ENCODE results near the gene RPEL1.
"Not testable (repeated sequence)": the region's sequence is repeated elsewhere in the genome, so short reads cannot be mapped to it uniquely, and the experiment has no call there.

The RPEL1 gene

DNA sequence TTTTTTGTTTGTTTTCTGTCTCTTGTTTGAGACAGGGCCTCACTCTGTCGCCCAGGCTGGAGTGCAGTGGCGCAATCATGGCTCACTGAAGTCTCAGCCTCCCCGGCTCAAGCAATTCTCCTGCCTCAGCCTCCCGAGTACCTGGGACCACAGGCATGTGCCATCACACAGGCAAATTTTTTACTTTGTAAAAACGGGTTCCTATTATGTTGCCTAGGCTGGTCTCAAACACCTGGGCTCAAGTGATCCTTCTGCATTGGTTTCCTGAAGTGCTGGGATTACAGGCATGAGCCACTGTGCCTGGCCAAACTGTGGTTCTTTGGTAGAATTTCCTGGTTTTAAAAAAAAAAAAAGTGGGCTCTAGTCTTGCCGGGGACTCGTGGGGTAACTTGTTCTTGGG, at the start of gene RPEL1:
Gene RPEL1, plus strand, starts transcription at position 301 of the 400 bp plus-strand sequence. CDS start 110 bp downstream, outside the sequence.
- DNase-seq (ENCODE audit: low read depth in 2 of 2) = not testable (repeated sequence)

DNA sequence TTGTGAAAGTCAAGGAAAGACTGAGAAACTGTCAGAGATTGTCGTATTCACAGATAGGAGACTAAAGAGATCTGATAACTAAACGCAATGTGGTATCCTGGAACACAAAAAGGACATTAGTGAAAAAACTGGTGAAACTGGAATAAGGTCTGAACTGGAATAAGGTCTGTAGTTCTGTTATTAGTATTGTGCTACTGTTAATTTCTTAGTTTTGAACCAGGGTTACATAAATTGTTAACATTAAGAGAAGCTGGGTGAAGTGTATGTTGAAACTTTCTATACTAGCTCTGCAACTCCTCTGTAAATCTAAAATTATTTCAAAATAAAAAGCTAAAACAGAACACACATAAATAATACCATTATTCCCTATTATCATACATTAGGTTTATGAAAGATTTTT, 49.2 kb upstream of the RPEL1 start:
- DNase-seq (ENCODE audit: low read depth in 2 of 2) = no peak

DNA sequence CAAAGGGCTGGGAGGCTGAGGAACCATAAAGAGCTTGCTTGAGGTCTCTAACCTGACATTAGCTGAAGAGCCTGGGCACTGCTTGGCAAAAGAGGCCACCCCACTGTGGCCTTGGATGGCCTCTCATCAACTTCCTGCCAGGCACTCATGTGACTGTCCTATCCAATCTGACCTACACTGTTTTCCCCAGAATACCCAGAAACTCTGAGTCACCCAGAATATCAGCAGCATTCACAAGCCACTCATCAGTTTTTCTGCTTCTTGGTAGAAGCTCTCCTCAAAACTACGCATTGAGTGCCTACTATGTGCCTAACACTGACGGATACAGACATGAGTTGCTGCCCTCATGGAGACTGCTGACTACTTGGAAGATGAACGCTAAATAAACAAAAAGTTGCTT, 48.5 kb upstream of the RPEL1 start:
- no peak for DNase-seq (ENCODE audit: low read depth in 2 of 2)

DNA sequence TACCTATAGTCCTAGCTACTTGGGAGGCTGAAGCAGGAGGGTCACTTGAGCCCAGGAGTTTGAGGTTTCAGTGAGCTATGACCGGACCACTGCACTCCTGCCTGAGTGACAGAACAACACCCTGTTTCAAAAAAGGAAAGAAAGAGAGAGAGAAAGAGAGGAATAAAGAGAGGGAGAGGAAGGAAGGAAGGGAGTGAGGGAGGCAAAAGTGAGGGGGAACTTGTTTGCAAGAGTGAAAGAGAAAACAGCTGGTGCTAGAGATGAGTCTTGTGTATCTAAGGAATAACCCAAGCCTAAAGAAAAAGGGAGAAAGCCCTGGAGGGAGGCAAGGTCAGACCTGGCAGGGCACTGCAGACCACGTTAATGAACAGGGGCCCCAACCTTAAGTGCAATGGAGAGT, 47.8 kb upstream of the RPEL1 start:
- no peak for DNase-seq (ENCODE audit: low read depth in 2 of 2)

- DNase-seq (ENCODE audit: low read depth in 2 of 2) = no peak
Observed at GRCh38 chr10:103198648-103199047, 47.0 kb upstream of the RPEL1 start.

DNA sequence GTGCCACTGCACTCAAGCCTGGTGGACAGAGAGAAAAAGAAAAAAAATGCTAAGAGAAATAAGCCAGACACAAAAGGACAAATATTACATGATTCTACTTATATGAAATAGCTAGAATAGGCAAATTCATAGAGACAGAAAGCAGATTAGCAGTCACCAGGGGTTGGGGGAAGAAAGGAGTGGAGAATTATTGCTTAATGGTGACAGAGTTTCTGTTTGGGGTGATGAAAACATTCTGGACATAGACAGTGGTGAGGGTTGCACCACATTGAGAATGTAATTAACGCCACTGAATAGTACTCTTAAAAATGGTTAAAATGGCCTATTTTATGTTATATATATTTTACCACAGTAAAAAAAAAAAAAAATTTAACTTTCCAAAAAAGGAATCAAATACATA, 46.2 kb upstream of the RPEL1 start:
- DNase-seq (ENCODE audit: low read depth in 2 of 2) = no peak

GRCh38 chr10:103202319-103202718, 43.4 kb upstream of the RPEL1 start:
- no peak for DNase-seq (ENCODE audit: low read depth in 2 of 2)

DNA sequence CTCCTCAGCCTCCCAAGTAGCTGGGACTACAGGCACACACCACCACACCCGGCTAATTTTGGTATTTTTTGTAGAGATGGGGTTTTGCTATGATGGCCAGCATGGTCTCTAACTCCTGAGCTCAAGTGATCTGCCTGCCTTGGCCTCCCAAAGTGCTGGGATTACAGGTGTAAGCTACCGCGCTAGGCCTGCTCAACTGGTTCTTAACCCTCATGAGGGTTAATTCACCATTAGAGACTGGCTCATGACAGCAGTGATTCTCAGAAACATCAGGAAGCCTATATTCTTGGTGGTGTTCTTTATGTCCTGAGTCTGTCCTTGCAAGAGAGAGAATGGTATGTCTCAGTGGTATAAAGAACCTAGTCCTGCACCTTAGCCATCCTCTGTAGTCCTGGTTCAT, 42.2 kb upstream of the RPEL1 start:
- no peak for DNase-seq (ENCODE audit: low read depth in 2 of 2)

DNA sequence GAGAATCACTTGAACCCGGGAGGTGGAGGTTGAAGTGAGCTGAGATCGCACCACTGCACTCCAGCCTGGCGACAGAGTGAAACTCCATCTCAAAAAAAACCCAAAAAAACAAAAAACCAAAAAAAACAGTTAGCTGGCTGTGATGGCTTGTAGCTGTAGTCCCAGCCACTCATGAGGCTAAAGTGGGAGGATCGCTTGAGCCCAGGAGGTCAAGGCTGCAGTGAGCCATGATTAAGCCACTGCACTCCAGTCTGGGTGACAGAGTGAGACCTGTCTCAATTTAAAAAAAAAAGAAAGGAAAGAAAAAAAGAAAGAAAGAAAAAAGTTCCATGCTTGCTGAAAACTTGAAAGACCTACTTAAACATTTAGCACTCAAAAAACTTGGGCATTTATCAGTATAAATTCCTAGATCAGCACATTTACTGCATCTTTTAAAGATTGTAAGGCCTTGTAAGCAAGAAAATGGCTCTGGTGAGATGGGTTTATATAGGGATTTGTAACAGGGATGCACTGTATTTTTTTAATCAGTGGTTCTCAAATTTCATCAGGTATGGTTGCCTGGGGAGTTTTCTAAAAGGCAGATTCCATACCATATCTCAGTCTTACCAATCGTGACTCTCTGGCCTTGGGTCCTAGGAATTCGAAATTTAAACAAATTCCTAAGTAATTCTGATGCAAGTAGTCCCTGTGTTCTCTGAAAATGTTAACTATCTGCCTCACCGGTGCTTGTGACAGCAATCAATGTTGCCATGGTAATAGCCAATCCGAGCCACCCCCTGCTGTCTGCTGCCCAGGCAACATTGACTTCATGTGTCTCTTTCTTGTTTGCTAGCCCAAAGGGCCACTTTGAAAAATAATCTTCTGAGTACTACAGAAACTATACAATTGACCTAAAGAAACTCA, 41.1 kb upstream of the RPEL1 start:
- DNase-seq (ENCODE audit: low read depth in 2 of 2) = no peak

- not testable (repeated sequence) for DNase-seq (ENCODE audit: low read depth in 2 of 2)
Observed at GRCh38 chr10:103205401-103205800, 40.3 kb upstream of the RPEL1 start.

- not testable (repeated sequence) for DNase-seq (ENCODE audit: low read depth in 2 of 2)
Observed at GRCh38 chr10:103206715-103207114, 39.0 kb upstream of the RPEL1 start.

- no peak for DNase-seq (ENCODE audit: low read depth in 2 of 2)
Observed at GRCh38 chr10:103207141-103207540, 38.5 kb upstream of the RPEL1 start.

GRCh38 chr10:103207643-103208042, 38.0 kb upstream of the RPEL1 start:
- DNase-seq (ENCODE audit: low read depth in 2 of 2) = not testable (repeated sequence)

DNA sequence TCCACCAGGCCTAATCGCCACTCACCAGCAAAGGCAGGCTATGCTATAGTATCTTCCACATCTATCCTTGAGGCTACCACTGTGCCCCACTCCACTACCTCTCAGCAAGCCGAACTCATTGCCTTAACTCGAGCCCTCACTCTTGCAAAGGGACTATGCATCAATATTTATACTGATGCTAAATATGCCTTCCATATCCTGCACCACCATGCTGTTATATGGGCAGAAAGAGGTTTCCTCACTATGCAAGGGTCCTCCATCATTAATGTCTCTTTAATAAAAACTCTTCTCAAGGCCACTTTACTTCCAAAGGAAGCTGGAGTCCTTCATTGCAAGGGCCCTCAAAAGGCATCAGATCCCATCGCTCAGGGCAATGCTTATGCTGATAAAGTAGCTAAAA, 35.4 kb upstream of the RPEL1 start:
- DNase-seq (ENCODE audit: low read depth in 2 of 2) = not testable (repeated sequence)

DNA sequence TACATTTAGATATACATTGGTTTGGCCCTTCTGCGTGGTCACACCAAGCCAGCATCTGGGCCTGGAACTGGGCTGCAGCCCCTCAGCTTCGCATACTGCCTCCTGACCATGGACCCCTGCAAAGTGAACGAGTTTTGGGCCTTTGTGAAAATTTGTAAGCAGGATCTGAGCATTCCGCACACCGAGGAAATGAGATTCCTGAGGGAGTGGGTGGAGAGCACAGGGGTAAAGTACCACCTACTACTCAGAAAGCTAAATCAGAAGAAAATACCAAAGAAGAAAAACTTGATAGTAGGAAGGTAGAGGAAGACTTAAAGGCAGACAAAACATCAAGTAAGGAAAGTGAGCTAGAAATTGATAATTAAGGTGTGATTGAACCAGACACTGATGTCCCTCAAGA, 30.1 kb upstream of the RPEL1 start:
- no peak for DNase-seq (ENCODE audit: low read depth in 2 of 2)

- DNase-seq (ENCODE audit: low read depth in 2 of 2) = not testable (repeated sequence)
Observed at GRCh38 chr10:103216362-103216761, 29.3 kb upstream of the RPEL1 start.

- no peak for DNase-seq (ENCODE audit: low read depth in 2 of 2)
Observed at GRCh38 chr10:103224133-103224532, 21.6 kb upstream of the RPEL1 start.

DNA sequence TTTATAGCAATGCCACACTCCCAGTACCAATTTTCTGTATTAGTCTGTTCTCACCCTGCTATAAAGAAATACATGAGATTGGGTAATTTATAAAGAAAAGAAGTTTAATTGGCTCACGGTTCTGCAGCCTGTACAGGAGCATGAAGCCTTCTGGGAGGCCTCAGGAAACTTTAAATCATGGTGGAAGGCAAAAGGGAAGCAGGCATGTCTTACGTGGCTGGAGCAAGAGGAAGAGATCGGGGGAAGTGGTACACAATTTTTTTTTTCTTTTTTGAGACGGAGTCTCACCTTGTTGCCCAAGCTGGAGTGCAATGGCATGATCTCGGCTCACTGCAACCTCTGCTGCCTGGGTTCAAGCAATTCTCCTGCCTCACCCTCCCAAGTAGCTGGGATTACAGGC, 21.0 kb upstream of the RPEL1 start:
- DNase-seq (ENCODE audit: low read depth in 2 of 2) = not testable (repeated sequence)

DNA sequence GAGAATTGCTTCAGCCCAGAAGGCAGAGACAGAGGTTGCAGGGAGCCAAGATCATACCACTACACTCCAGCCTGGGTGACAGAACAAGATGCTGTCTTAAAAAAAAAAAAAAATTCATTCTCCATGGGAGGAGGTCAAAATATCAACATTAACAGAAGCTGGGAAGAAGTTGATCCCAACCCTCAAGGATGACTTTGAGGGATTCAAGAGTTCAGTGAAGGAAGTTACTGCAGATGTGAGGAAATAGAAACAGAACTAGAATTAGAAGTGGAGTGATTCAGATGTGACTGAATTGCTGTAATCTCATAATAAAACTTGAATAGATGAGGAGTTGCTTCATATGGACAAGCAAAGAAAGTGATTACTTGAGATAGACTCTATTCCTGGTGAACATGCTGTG, 19.7 kb upstream of the RPEL1 start:
- DNase-seq (ENCODE audit: low read depth in 2 of 2) = no peak

GRCh38 chr10:103227416-103227815, 18.3 kb upstream of the RPEL1 start:
- DNase-seq (ENCODE audit: low read depth in 2 of 2) = no peak

GRCh38 chr10:103231047-103231551, 14.6 kb upstream of the RPEL1 start:
- no peak for DNase-seq (ENCODE audit: low read depth in 2 of 2)

- no peak for DNase-seq (ENCODE audit: low read depth in 2 of 2)
Observed at GRCh38 chr10:103232131-103232673, 13.5 kb upstream of the RPEL1 start.

All from stimulated activated CD4-positive, alpha-beta T cell treated with anti-CD3 and anti-CD28 coated beads, Interleukin-12 subunit alpha, Interleukin-12 subunit beta, amount 100 ng/mL, for 24 hours (primary cell).